HG03139 (cell line): Measurements from ENCODE around the gene PCDH15.

Experiments used
- ATAC-seq: cut with Tn5 transposase; IDR thresholded peaks from one replicate; pipeline ENCODE4 v1.9.1; 2021; ENCODE audit not compliant: unreplicated experiment

PCDH15 gene

GRCh38 chr10:53886325-53887300 is 914.4 kb downstream of the PCDH15 start:
- no peak for ATAC-seq

- no peak for ATAC-seq
These were observed 936.2 kb downstream of the PCDH15 start for GRCh38 chr10:53864846-53865245.

GRCh38 chr10:53852450-53853175 is 948.4 kb downstream of the PCDH15 start:
- ATAC-seq: no peak

- ATAC-seq: no peak
These were observed 954.2 kb downstream of the PCDH15 start for GRCh38 chr10:53846809-53847208.

- no peak for ATAC-seq
These were observed 957.2 kb downstream of the PCDH15 start for GRCh38 chr10:53843736-53844362.

GRCh38 chr10:53841483-53842145 is 959.4 kb downstream of the PCDH15 start:
- ATAC-seq: no peak

GRCh38 chr10:53840653-53841052 is 960.4 kb downstream of the PCDH15 start:
- ATAC-seq: no peak

GRCh38 chr10:53839440-53840039 is 961.5 kb downstream of the PCDH15 start:
- ATAC-seq: no peak

- no peak for ATAC-seq
These were observed 964.4 kb downstream of the PCDH15 start for GRCh38 chr10:53836638-53837037.

GRCh38 chr10:53833908-53834307 is 967.1 kb downstream of the PCDH15 start:
- no peak for ATAC-seq

GRCh38 chr10:53827261-53827660 is 973.8 kb downstream of the PCDH15 start:
- ATAC-seq: no peak

- ATAC-seq: no peak
These were observed 992.2 kb downstream of the PCDH15 start for GRCh38 chr10:53808677-53809372.

GRCh38 chr10:53786236-53786900 is 1014.7 kb downstream of the PCDH15 start:
- no peak for ATAC-seq

- no peak for ATAC-seq
These were observed 1029.3 kb downstream of the PCDH15 start for GRCh38 chr10:53771701-53772100.

GRCh38 chr10:53770903-53771302 is 1030.1 kb downstream of the PCDH15 start:
- no peak for ATAC-seq

GRCh38 chr10:53765311-53765710 is 1035.7 kb downstream of the PCDH15 start:
- ATAC-seq: no peak

- no peak for ATAC-seq
These were observed 1046.3 kb downstream of the PCDH15 start for GRCh38 chr10:53754596-53755250.
